ENCODE results near the gene NMNAT2. TPM values are rescaled to one million over a fixed set of nuclear protein-coding genes. Genes with fewer than 3 reads are reported as not detected.

The NMNAT2 gene
- total RNA-seq, 1 donor from 2014 or later, result 0.49 TPM

DNA sequence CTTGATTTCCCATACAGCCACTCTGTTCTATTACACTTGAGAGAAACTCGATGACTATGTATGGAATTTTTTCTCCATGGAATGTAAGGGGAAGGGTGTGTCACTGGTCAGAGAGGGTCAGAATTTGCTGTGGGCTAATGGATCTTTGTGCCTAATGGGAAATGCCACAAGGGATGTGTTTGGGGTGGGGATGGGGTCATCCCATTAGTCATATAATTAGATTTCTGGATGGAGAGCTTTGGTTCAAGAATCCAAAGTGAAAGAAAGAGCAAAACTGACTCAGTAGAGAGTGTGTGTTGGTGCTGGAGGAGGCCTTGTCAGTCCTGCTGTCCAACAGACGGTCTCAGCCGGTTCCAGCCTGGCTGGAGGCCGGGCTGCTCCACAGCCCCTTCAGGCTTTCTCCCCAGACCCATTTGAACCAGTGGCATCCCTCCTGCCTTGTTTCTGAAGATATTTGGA lies 145.8 kb downstream of the NMNAT2 start:
- H3K4me2 ChIP-seq, result no peak overlapping the region
- no peak overlapping the region for H3K4me3 ChIP-seq
- Mint-ChIP-seq H3K4me3 (no peak overlapping the region), H3K4me1 (peaks cover 17% of the 10 kb centered on the region), H3K27me3 (ENCODE audit: insufficient read depth, low read depth) (peaks cover 2% of the 10 kb centered on the region), H3K27ac (no peak overlapping the region), H3K9me3 (no peaks in the 10 kb centered on the region), H3K36me3 (no peaks in the 10 kb centered on the region)
- TF ChIP-seq CTCF (IDR thresholded peaks at IDR 0.05), result no peak
- no peak for TF ChIP-seq EZH2phosphoT487 (IDR thresholded peaks at IDR 0.05)
- TF ChIP-seq EZH2 (IDR thresholded peaks at IDR 0.05), result no peak
- no peaks in the 10 kb centered on the region for H3K9me3 ChIP-seq (ENCODE audit: low read depth)
- H3K27me3 ChIP-seq, result no peaks in the 10 kb centered on the region
- no peaks in the 10 kb centered on the region for H3K4me1 ChIP-seq
- H3K79me2 ChIP-seq (ENCODE audit: low read depth), result no peaks in the 10 kb centered on the region
- no peak overlapping the region for H2AFZ ChIP-seq (replicated peaks)
- H3K9ac ChIP-seq, result no peak overlapping the region
- H3F3A ChIP-seq (ENCODE audit: low read depth), result no peaks in the 10 kb centered on the region
- no peak for DNase-seq (ENCODE audit: low spot score)
- H3K27ac ChIP-seq, result no peak overlapping the region
- H4K20me1 ChIP-seq (ENCODE audit: low read depth), result no peaks in the 10 kb centered on the region
- no peaks in the 10 kb centered on the region for H3K36me3 ChIP-seq

GRCh38 chr1:183270541-183271141 lies 147.5 kb downstream of the NMNAT2 start:
- H3K27me3 Mint-ChIP-seq (ENCODE audit: insufficient read depth, low read depth), result no peaks in the 10 kb centered on the region
- H3K9me3 ChIP-seq (ENCODE audit: low read depth), result no peaks in the 10 kb centered on the region
- H3K4me1 ChIP-seq, result no peaks in the 10 kb centered on the region
- no peaks in the 10 kb centered on the region for H3K36me3 Mint-ChIP-seq
- H3K27me3 ChIP-seq, result no peaks in the 10 kb centered on the region
- H3K9me3 Mint-ChIP-seq, result no peaks in the 10 kb centered on the region
- no peak for DNase-seq (ENCODE audit: low spot score)
- no peaks in the 10 kb centered on the region for H3K79me2 ChIP-seq (ENCODE audit: low read depth)
- H3K4me3 Mint-ChIP-seq, result no peak overlapping the region
- TF ChIP-seq EZH2 (IDR thresholded peaks at IDR 0.05) (no peak), EZH2phosphoT487 (IDR thresholded peaks at IDR 0.05) (no peak), CTCF (IDR thresholded peaks at IDR 0.05) (no peak)
- H3K9ac ChIP-seq, result no peak overlapping the region
- H3K4me1 Mint-ChIP-seq, result peaks cover 16% of the 10 kb centered on the region
- no peaks in the 10 kb centered on the region for H3K36me3 ChIP-seq
- no peaks in the 10 kb centered on the region for H4K20me1 ChIP-seq (ENCODE audit: low read depth)
- H3F3A ChIP-seq (ENCODE audit: low read depth), result no peaks in the 10 kb centered on the region
- peak overlapping the region; percentile 30 for H2AFZ ChIP-seq (replicated peaks)
- H3K4me3 ChIP-seq, result no peak overlapping the region
- H3K4me2 ChIP-seq, result no peak overlapping the region
- H3K27ac ChIP-seq, result no peak overlapping the region
- H3K27ac Mint-ChIP-seq, result no peak overlapping the region

- H3K4me1 Mint-ChIP-seq, result peaks cover 16% of the 10 kb centered on the region
- no peak for DNase-seq (ENCODE audit: low spot score)
- no peaks in the 10 kb centered on the region for H3K9me3 Mint-ChIP-seq
- H3K36me3 Mint-ChIP-seq, result no peaks in the 10 kb centered on the region
- Histone ChIP-seq H3K4me3 (no peak overlapping the region), H3K4me1 (no peaks in the 10 kb centered on the region), H2AFZ (replicated peaks) (no peak overlapping the region), H3K27me3 (no peaks in the 10 kb centered on the region), H3F3A (ENCODE audit: low read depth) (no peaks in the 10 kb centered on the region), H3K36me3 (no peaks in the 10 kb centered on the region), H3K9ac (no peak overlapping the region), H3K4me2 (no peak overlapping the region), H3K79me2 (ENCODE audit: low read depth) (no peaks in the 10 kb centered on the region), H3K27ac (no peak overlapping the region), H3K9me3 (ENCODE audit: low read depth) (no peaks in the 10 kb centered on the region), H4K20me1 (ENCODE audit: low read depth) (no peaks in the 10 kb centered on the region)
- TF ChIP-seq EZH2 (IDR thresholded peaks at IDR 0.05) (no peak), CTCF (IDR thresholded peaks at IDR 0.05) (no peak), EZH2phosphoT487 (IDR thresholded peaks at IDR 0.05) (no peak)
- no peak overlapping the region for H3K4me3 Mint-ChIP-seq
- no peaks in the 10 kb centered on the region for H3K27me3 Mint-ChIP-seq (ENCODE audit: insufficient read depth, low read depth)
- H3K27ac Mint-ChIP-seq, result no peak overlapping the region
Observed at GRCh38 chr1:183267646-183268431, 150.3 kb downstream of the NMNAT2 start.
